HUES64 (cell line): Measurements from ENCODE around the gene RERE.
A peak's percentile ranks its signal among the peaks of the same experiment; 100 is the strongest.

ENCODE experiments used
- H3K27ac ChIP-seq: 2 replicates; pipeline ENCODE4 v1.7.0; 2013; ENCODE audit warnings: low read depth, low read length, inconsistent platforms
- H3K27me3 ChIP-seq: 2 replicates; pipeline ENCODE4 v1.6.1; 2013; ENCODE audit warnings: mild to moderate bottlenecking, low read length; ENCODE audit not compliant: insufficient read depth
- H3K36me3 ChIP-seq: 2 replicates; pipeline ENCODE4 v1.6.1; 2013; ENCODE audit warnings: mild to moderate bottlenecking, low read length; ENCODE audit not compliant: insufficient read depth
- H3K4me1 ChIP-seq: 2 replicates; pipeline ENCODE4 v1.6.1; 2013; ENCODE audit warnings: mild to moderate bottlenecking, low read length, moderate library complexity; ENCODE audit not compliant: insufficient read depth
- H3K4me3 ChIP-seq: 2 replicates; pipeline ENCODE4 v1.5.1; 2013; ENCODE audit warnings: mild to moderate bottlenecking, low read length, moderate library complexity
- H3K9ac ChIP-seq: 2 replicates; pipeline ENCODE4 v1.6.1; 2013; ENCODE audit warnings: mild to moderate bottlenecking, low read depth, low read length
- H3K9me3 ChIP-seq: 2 replicates; pipeline ENCODE4 v1.6.1; 2013; ENCODE audit warnings: low read depth, low read length; ENCODE audit not compliant: insufficient read depth
- WGBS: fragments of 150-250, 120-280 bp; methylation state at CpG from one replicate; pipeline ENCODE4 v1.1.7; 2013; ENCODE audit warnings: missing lambda C conversion rate; 5-methylcytosine and 5-hydroxymethylcytosine counted together

The RERE gene

GRCh38 chr1:8663090-8663802 lies 154.2 kb downstream of the RERE start:
- H3K4me3 ChIP-seq = no peak overlapping the region
- H3K4me1 ChIP-seq = peaks cover 59% of the 10 kb centered on the region
- WGBS = 92% methylated on average over 3 of the region's 4 CpGs
- H3K27ac ChIP-seq = no peak overlapping the region
- no peak overlapping the region for H3K9ac ChIP-seq
- H3K36me3 ChIP-seq = no peaks in the 10 kb centered on the region
- no peaks in the 10 kb centered on the region for H3K9me3 ChIP-seq
- no peaks in the 10 kb centered on the region for H3K27me3 ChIP-seq

- Histone ChIP-seq H3K36me3 (no peaks in the 10 kb centered on the region), H3K4me1 (peaks cover 59% of the 10 kb centered on the region), H3K27me3 (no peaks in the 10 kb centered on the region), H3K9ac (no peak overlapping the region), H3K27ac (no peak overlapping the region), H3K9me3 (no peaks in the 10 kb centered on the region), H3K4me3 (no peak overlapping the region)
- WGBS = 93% methylated on average over 4 of the region's 4 CpGs
Measured at GRCh38 chr1:8662380-8663072, 154.9 kb downstream of the RERE start.

- Histone ChIP-seq H3K27me3 (no peaks in the 10 kb centered on the region), H3K4me1 (peaks cover 52% of the 10 kb centered on the region), H3K27ac (peak overlapping the region; percentile 20; the same call in 1 of the 2 replicates), H3K4me3 (no peak overlapping the region), H3K9ac (0 out of 2 replicates have a peak overlapping the region, but pooled peaks have one; percentile 3), H3K9me3 (no peaks in the 10 kb centered on the region), H3K36me3 (no peaks in the 10 kb centered on the region)
- WGBS = 81% methylated on average over 8 of the region's 8 CpGs
Measured at GRCh38 chr1:8661185-8662110, 156.0 kb downstream of the RERE start.

- Histone ChIP-seq H3K9ac (no peak overlapping the region), H3K36me3 (peaks cover 8% of the 10 kb centered on the region), H3K9me3 (no peaks in the 10 kb centered on the region), H3K4me3 (no peak overlapping the region), H3K27ac (no peak overlapping the region), H3K4me1 (peaks cover 42% of the 10 kb centered on the region), H3K27me3 (no peaks in the 10 kb centered on the region)
- whole genome bisulfite sequencing = 87% methylated on average over 5 of the region's 5 CpGs
Measured at GRCh38 chr1:8660411-8660828, 157.0 kb downstream of the RERE start.

DNA sequence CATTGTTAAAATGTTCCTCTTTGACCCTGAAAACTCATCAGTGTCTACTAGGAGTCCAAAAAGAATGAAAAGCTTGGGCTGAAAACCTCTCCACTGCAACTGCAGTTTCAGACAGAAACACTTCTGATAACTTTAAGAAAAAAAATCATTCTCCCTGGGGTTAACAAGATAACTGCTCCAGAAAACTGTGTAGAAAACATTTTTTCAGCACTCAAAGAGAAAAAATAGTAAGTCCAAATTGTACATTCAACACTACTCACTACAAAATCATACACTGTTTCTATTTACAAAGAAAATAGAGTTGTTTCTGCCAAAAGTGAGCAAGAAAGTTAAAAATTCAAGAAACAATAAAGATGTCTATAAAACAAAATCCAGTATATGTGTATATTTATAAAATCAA lies 157.8 kb downstream of the RERE start:
- Histone ChIP-seq H3K27ac (no peak overlapping the region), H3K27me3 (no peaks in the 10 kb centered on the region), H3K9ac (no peak overlapping the region), H3K9me3 (no peaks in the 10 kb centered on the region), H3K4me3 (no peak overlapping the region), H3K36me3 (peaks cover 11% of the 10 kb centered on the region), H3K4me1 (peaks cover 34% of the 10 kb centered on the region)

GRCh38 chr1:8653878-8654277 lies 163.6 kb downstream of the RERE start:
- Histone ChIP-seq H3K9ac (no peak overlapping the region), H3K9me3 (no peaks in the 10 kb centered on the region), H3K27ac (no peak overlapping the region), H3K36me3 (peaks cover 39% of the 10 kb centered on the region), H3K27me3 (no peaks in the 10 kb centered on the region), H3K4me1 (no peaks in the 10 kb centered on the region), H3K4me3 (no peak overlapping the region)
- WGBS = 94% methylated on average over 4 of the region's 4 CpGs

DNA sequence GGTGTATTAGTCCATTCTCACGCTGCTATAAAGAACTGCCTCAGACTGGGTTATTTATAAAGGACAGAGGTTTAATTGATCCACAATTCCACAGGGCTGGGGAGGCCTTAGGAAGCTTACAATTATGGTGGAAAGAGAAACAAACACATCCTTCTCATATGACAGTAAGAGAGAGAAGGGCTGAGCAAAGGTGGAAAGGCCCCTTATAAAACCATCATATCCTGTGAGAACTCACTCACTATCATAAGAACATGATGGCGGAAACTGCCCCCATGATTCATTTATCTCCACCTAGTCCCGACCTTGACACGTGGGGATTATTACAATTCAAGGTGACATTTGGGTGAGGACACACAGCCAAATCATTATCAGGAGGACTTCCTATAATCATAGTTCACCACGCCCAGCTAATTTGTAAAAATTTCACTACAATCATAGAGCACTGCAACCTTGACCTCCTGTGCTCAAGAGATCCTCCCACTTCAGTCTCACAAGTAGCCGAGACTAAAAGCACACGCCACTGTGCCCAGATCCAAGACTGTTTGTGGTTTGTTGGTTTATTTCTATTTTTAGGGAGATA lies 164.9 kb downstream of the RERE start:
- WGBS = 93% methylated on average over 7 of the region's 7 CpGs
- no peaks in the 10 kb centered on the region for H3K4me1 ChIP-seq
- no peak overlapping the region for H3K9ac ChIP-seq
- no peak overlapping the region for H3K4me3 ChIP-seq
- H3K27me3 ChIP-seq = no peaks in the 10 kb centered on the region
- no peak overlapping the region for H3K27ac ChIP-seq
- peaks cover 39% of the 10 kb centered on the region for H3K36me3 ChIP-seq
- H3K9me3 ChIP-seq = no peaks in the 10 kb centered on the region

- Histone ChIP-seq H3K27ac (no peak overlapping the region), H3K4me1 (no peaks in the 10 kb centered on the region)
Measured at GRCh38 chr1:8651962-8652361, 165.5 kb downstream of the RERE start.

DNA sequence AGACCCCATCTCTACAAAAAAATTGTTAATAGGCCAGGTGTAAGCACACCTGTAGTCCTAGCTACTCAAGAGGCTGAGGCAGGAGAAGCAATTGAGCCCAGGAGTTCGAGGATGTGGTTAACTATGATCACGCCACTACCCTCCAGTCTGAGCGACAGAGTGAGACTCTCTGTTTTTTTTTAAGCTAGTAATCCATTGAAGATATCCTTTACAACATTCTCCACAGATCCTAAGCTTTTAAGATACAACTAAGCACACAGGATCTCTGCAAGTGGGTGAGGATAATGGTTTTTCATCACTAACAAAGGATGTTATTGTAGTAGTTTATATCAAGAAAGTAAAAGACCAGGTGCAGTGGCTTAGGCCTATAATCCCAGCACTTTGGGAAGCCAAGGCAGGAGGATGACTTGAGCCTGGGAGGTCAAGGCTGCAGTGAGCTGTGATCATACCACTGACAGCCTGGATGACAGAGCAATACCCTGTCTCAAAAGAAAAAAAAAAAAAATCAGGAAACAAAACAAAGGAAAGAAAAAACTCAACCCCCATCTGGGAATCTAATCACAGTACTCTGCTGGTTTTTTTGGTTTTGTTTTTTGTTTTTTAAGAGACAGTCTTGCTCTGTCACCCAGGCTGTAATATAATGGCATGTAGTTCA lies 166.1 kb downstream of the RERE start:
- Histone ChIP-seq H3K27ac (no peak overlapping the region), H3K9ac (no peak overlapping the region), H3K4me1 (no peaks in the 10 kb centered on the region), H3K27me3 (no peaks in the 10 kb centered on the region), H3K4me3 (no peak overlapping the region), H3K36me3 (peaks cover 39% of the 10 kb centered on the region), H3K9me3 (no peaks in the 10 kb centered on the region)
- WGBS = 89% methylated on average over 3 of the region's 3 CpGs

More at GRCh38 chr1:8651962-8652361, 165.5 kb downstream of the RERE start:
- Histone ChIP-seq H3K36me3 (peaks cover 39% of the 10 kb centered on the region), H3K4me3 (no peak overlapping the region), H3K9ac (no peak overlapping the region), H3K27me3 (no peaks in the 10 kb centered on the region), H3K9me3 (no peaks in the 10 kb centered on the region)
- WGBS = 84% methylated on average over 2 of the region's 2 CpGs

GRCh38 chr1:8649875-8650274 lies 167.6 kb downstream of the RERE start:
- Histone ChIP-seq H3K27me3 (no peaks in the 10 kb centered on the region), H3K36me3 (peaks cover 28% of the 10 kb centered on the region), H3K9me3 (no peaks in the 10 kb centered on the region), H3K27ac (no peak overlapping the region), H3K4me3 (no peak overlapping the region), H3K9ac (no peak overlapping the region), H3K4me1 (peaks cover 5% of the 10 kb centered on the region; the same call in 1 of the 2 replicates)
- WGBS = 95% methylated on average over 4 of the region's 6 CpGs
